ENCODE results near the gene ZNF821. TPM values are rescaled to one million over a fixed set of nuclear protein-coding genes. Genes with fewer than 3 reads are reported as not detected.

Gene ZNF821
- total RNA-seq, 1 experiment from 2014 or later = 5.4 TPM

DNA sequence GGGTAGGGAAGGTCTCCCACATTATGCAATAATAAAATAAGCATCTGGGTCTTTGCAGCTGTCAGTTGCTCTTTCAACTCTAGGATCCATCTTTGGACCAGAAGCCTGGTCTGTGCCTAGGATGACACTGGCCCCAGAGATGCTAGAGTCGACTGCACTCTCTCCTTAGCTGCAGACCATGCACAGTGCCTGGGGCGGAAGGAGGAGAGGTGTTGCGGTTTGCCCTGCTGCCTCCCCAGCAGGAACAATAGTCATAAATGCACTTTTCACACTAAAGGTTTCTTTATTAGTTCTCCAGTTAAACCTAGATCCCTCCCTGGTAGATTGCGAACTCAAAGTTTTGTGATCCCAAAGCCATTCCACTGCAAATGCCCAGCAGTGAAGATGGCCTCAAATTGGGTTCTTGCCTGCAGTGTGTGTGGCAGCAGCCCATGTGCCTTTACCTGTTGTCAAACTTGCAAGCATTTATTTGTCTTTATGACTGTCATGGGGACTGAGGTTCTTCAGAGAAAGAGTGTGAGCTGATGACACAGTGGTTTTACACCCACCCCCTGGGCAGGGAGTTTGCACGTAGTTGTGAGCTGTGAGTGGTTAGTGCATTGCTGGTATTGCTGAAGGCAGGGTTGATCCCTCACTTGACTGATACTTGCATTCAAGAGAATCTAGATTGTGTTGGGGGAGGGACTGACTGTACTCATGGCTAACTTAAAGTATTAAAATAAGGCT lies 27.9 kb downstream of the ZNF821 start:
- POLR2A ChIA-PET (ENCODE audit: unreplicated experiment) = no interaction called here

DNA sequence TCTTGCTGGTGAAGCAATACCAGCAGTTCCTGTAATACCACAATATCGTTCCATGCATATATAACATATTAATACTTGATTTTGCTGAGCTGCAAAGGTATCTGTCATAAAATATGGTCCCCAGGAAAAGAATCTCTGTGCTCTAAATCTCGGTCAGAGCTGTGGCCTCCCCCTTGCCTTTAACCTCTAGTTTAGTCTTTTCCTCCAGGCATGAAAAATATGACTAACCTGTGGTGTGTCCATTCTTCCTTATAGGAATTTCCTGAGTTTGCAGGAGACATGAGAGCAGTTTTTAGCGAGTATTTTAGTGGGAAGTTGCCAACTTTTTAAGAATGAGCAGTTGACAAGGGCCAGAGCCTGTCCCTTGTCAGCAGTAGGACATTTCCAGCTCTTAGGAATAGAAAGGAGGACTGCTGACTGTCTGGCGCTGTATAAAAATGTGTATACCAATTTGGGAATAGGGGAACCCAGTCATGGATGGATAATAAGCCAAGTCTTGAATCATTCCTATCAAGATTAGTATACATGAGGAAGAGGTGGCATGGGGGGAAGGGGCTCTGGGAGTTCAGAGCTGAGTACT lies 29.5 kb downstream of the ZNF821 start:
- H3K36me3 ChIP-seq (ENCODE audit: low read depth, low read length) = no peaks in the 10 kb centered on the region
- POLR2A ChIA-PET (ENCODE audit: unreplicated experiment) = no interaction called here
- ATAC-seq (no peak; the same call in 1 of the 2 replicates), DNase-seq (peak; percentile 29)
- CTCF ChIA-PET = no interaction called here
- H3K79me2 ChIP-seq (ENCODE audit: low read length) = no peaks in the 10 kb centered on the region
- H3K4me2 ChIP-seq (ENCODE audit: low read length) = no peak overlapping the region
- H3K27ac ChIP-seq (ENCODE audit: low read length) = no peak overlapping the region
- TF ChIP-seq, protein P1, sequence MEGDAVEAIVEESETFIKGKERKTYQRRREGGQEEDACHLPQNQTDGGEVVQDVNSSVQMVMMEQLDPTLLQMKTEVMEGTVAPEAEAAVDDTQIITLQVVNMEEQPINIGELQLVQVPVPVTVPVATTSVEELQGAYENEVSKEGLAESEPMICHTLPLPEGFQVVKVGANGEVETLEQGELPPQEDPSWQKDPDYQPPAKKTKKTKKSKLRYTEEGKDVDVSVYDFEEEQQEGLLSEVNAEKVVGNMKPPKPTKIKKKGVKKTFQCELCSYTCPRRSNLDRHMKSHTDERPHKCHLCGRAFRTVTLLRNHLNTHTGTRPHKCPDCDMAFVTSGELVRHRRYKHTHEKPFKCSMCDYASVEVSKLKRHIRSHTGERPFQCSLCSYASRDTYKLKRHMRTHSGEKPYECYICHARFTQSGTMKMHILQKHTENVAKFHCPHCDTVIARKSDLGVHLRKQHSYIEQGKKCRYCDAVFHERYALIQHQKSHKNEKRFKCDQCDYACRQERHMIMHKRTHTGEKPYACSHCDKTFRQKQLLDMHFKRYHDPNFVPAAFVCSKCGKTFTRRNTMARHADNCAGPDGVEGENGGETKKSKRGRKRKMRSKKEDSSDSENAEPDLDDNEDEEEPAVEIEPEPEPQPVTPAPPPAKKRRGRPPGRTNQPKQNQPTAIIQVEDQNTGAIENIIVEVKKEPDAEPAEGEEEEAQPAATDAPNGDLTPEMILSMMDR (conservative IDR thresholded peaks at IDR 0.05; ENCODE audit: low read depth, low read length) = no peak
- no peak overlapping the region for H2AFZ ChIP-seq (ENCODE audit: low read length)
- no peaks in the 10 kb centered on the region for H3F3A ChIP-seq (ENCODE audit: low read length, unreplicated experiment)
- H4K20me1 ChIP-seq (ENCODE audit: low read length) = no peaks in the 10 kb centered on the region
- intact Hi-C loops (cut with micrococcal nuclease) = no loop called here
- no TSS peak for BruUV-seq (replicated peaks)
- no peaks in the 10 kb centered on the region for H3K9me3 ChIP-seq (ENCODE audit: low read length)
- no peaks in the 10 kb centered on the region for H3K27me3 ChIP-seq (ENCODE audit: low read length)
- no peak overlapping the region for H3K9ac ChIP-seq (ENCODE audit: low read length)
- no peak overlapping the region for H3K4me3 ChIP-seq (ENCODE audit: low read length)
- no peaks in the 10 kb centered on the region for H3K9me2 ChIP-seq (replicated peaks; ENCODE audit: low read length)
- no peaks in the 10 kb centered on the region for H3K4me1 ChIP-seq (ENCODE audit: insufficient read depth, low read length)

More for the DNA sequence above, 27.9 kb downstream of the ZNF821 start:
- no TSS peak for BruUV-seq (replicated peaks)
- Histone ChIP-seq H3F3A (ENCODE audit: low read length, unreplicated experiment) (no peaks in the 10 kb centered on the region), H3K79me2 (ENCODE audit: low read length) (no peaks in the 10 kb centered on the region), H3K27ac (ENCODE audit: low read length) (no peak overlapping the region), H4K20me1 (ENCODE audit: low read length) (no peaks in the 10 kb centered on the region), H3K9me3 (ENCODE audit: low read length) (no peaks in the 10 kb centered on the region), H3K4me2 (ENCODE audit: low read length) (no peak overlapping the region), H2AFZ (ENCODE audit: low read length) (no peak overlapping the region), H3K4me3 (ENCODE audit: low read length) (no peak overlapping the region), H3K27me3 (ENCODE audit: low read length) (no peaks in the 10 kb centered on the region), H3K9me2 (replicated peaks; ENCODE audit: low read length) (no peaks in the 10 kb centered on the region), H3K4me1 (ENCODE audit: insufficient read depth, low read length) (no peaks in the 10 kb centered on the region), H3K9ac (ENCODE audit: low read length) (no peak overlapping the region), H3K36me3 (ENCODE audit: low read depth, low read length) (no peaks in the 10 kb centered on the region)
- TF ChIP-seq EZH2phosphoT487 (IDR thresholded peaks at IDR 0.05; ENCODE audit: borderline replicate concordance, low read length) = no peak
- intact Hi-C loops (cut with micrococcal nuclease) = no loop called here
- CTCF ChIA-PET = no interaction called here
- ATAC-seq (no peak), DNase-seq (no peak)

DNA sequence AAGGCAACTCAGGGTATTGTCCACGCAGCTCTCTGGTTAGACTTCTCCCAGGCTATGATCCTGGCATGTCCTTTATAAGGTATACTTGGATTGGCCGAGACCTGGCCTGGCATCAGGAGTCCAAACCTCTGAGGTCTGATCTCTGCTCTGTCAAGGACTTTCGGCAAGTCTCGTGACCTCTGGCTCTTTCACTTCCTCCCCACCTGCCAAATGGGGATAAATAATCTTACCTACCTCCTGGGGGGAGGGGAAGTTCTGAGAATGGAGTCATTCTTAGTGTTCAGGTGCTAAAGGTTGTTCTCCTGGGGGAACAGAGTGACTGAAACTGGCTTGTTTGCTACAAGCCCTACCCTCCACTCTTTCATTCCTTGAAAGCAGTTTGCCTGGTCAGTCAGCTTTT lies 30.6 kb downstream of the ZNF821 start:
- TF ChIP-seq, protein P1 (conservative IDR thresholded peaks at IDR 0.05; ENCODE audit: low read depth, low read length) = no peak
- no peak for TF ChIP-seq EZH2phosphoT487 (IDR thresholded peaks at IDR 0.05; ENCODE audit: borderline replicate concordance, low read length)
- no peak for TF ChIP-seq EZH2 (IDR thresholded peaks at IDR 0.05; ENCODE audit: low read length, unreplicated experiment)
- H3K9ac ChIP-seq (ENCODE audit: low read length) = no peak overlapping the region
- no peak overlapping the region for H2AFZ ChIP-seq (ENCODE audit: low read length)
- no peaks in the 10 kb centered on the region for H3K4me1 ChIP-seq (ENCODE audit: insufficient read depth, low read length)
- no peak overlapping the region for H3K4me2 ChIP-seq (ENCODE audit: low read length)
- H3K27me3 ChIP-seq (ENCODE audit: low read length) = no peaks in the 10 kb centered on the region
- BruUV-seq (replicated peaks) = no TSS peak
- no peaks in the 10 kb centered on the region for H3K9me3 ChIP-seq (ENCODE audit: low read length)
- DNase-seq (no peak), ATAC-seq (no peak)
- no peaks in the 10 kb centered on the region for H4K20me1 ChIP-seq (ENCODE audit: low read length)
- ChIA-PET CTCF (no interaction called here), POLR2A (ENCODE audit: unreplicated experiment) (interaction anchor here (0.6 kb wide), 1 partner anchor 239 kb away, joined by 15 read pairs; no protein-coding TSS in a partner anchor)
- H3F3A ChIP-seq (ENCODE audit: low read length, unreplicated experiment) = no peaks in the 10 kb centered on the region
- no peak overlapping the region for H3K27ac ChIP-seq (ENCODE audit: low read length)
- H3K79me2 ChIP-seq (ENCODE audit: low read length) = 0 out of 2 replicates have a peak, but pooled peaks cover under 1% of the 10 kb centered on the region
- H3K9me2 ChIP-seq (replicated peaks; ENCODE audit: low read length) = no peaks in the 10 kb centered on the region
- intact Hi-C loops (cut with micrococcal nuclease) = no loop called here
- H3K36me3 ChIP-seq (ENCODE audit: low read depth, low read length) = peaks cover 2% of the 10 kb centered on the region; the same call in 1 of the 2 replicates
- no peak overlapping the region for H3K4me3 ChIP-seq (ENCODE audit: low read length)
